Measurements from ENCODE around the gene SPECC1L. TPM values are rescaled to one million over a fixed set of nuclear protein-coding genes. Genes with fewer than 3 reads are reported as not detected.

The SPECC1L gene
- polyA plus RNA-seq, 4 donors = 6.0 to 29.9 (median 9.9) TPM

DNA sequence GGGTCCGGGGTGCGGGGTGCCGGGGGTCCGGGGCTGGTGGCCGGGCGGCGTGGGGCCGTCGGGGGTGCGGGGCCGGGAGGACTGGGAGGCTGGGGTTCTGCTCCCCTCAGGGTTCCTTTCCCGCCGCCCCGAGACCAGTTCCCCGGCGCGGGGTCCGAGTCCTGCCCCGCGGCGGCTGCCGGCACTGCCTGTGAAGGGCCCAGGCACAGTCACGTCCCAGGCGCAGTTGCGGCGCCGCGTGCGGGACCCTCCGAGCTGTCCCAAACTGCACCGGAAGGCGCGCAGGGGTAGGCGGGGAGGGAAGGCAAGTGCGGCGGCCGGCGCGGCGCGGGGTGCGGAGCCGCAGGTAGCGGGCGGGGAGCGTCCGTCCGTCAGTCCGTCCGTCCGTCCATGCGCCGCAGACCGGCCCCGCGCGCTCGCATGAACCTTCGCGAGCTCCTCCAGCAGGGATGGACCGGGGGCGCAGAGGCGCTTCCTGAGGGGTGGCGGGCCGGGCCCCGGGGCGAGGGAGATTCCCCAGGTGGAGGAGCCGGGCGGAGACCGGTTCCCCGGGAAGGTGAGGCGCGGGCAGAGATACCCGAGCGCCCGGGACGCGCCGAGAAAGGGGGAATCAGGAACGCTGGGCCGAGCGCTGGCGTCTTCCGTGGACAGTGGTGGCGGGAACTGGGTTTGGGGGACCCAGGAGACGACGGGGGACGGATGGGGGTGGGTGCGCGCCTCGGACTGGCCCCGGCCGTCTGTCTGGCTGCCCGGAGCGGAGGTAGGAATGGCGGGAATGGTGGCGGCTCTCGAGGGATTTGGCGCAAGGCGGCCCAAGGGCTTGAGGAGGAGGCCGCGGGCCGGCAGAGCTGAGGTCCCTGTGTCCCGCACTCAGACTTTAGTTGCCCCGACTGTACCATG lies 153.6 kb downstream of the SPECC1L start:
- peak in 1 of 2 donors; percentile 59 for DNase-seq
- WGBS, 3 donors = 5 to 13% (median 9%) methylated on average over 71 to 105 of the region's 105 CpGs
- FAIRE-seq = no peak
- Histone ChIP-seq H3K27ac (ENCODE audit: low read depth in 1 of 3, low read length in 2 of 3) (no peak overlapping the region), H3K4me1 (ENCODE audit: control insufficient read depth in 3 of 3, insufficient read depth in 2 of 3, low read depth in 1 of 3, low read length in 2 of 3) (peaks cover 2 to 20% (median 5%) of the 10 kb centered on the region in 3 donors), H3K27me3 (ENCODE audit: control insufficient read depth in 3 of 3, insufficient read depth in 3 of 3, low read length in 3 of 3) (peaks cover 0 to 24% (median 4%) of the 10 kb centered on the region in 3 donors), H3K36me3 (ENCODE audit: control insufficient read depth in 3 of 3, insufficient read depth in 2 of 3, low read depth in 1 of 3, low read length in 3 of 3) (peaks cover 0 to 2% (median 0%) of the 10 kb centered on the region in 3 donors), H3K9me3 (ENCODE audit: control insufficient read depth in 2 of 2, insufficient read depth in 1 of 2, low read depth in 1 of 2, low read length in 1 of 2) (no peaks in the 10 kb centered on the region), H3K4me3 (ENCODE audit: low read depth in 1 of 3, low read length in 3 of 3) (peak overlapping the region; percentile 46 to 62 (median 50))

DNA sequence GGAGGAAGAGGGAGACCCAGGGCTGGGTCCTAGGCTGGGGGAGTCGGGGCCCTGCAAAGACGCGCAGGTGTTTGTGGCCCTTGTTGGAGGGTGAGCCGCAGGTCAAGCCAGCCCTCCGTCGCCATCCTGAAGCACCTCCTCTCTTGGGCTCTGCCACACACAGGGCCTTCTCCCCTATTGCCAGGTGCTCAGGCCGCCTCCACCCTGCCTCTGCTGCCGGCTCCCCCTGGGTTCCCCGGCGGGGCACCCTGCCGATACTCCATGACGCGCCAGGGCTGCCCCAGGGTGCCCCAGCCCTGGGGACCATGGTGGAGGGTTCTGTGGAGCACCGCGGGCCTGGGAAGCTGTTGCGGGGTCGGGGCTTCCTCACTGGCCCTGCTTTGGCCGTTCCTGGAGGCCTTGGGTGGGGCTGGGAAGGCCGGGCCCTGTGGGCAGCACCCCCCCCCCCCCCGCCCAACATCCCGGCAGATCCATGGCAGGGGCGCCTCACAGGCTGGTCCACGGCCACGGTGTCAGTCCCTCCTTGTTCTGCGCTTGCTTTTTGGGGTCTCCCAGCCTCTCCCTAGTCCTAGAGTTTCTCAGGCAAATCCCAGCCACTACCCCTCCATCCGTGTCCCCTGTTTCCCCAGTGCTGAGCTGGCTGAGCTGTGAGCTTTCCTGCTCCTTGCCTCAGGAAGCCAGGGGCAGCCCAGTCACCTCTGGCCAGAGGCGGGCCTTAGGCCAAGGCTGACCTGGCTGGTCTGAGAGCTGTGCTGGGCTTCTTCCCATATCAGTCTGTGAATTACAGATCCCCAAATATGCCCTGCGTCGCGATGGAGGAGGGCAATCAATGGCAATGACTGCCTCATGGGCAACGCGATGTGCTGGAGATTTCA lies 154.5 kb downstream of the SPECC1L start:
- Histone ChIP-seq H3K4me1 (ENCODE audit: control insufficient read depth in 3 of 3, insufficient read depth in 2 of 3, low read depth in 1 of 3, low read length in 2 of 3) (peaks cover 2 to 16% (median 5%) of the 10 kb centered on the region in 3 donors), H3K36me3 (ENCODE audit: control insufficient read depth in 3 of 3, insufficient read depth in 2 of 3, low read depth in 1 of 3, low read length in 3 of 3) (peaks cover 0 to 2% (median 0%) of the 10 kb centered on the region in 3 donors), H3K27ac (ENCODE audit: low read depth in 1 of 3, low read length in 2 of 3) (no peak overlapping the region), H3K9me3 (ENCODE audit: control insufficient read depth in 2 of 2, insufficient read depth in 1 of 2, low read depth in 1 of 2, low read length in 1 of 2) (no peaks in the 10 kb centered on the region), H3K27me3 (ENCODE audit: control insufficient read depth in 3 of 3, insufficient read depth in 3 of 3, low read length in 3 of 3) (peaks cover 0 to 24% (median 2%) of the 10 kb centered on the region in 3 donors), H3K4me3 (ENCODE audit: low read depth in 1 of 3, low read length in 3 of 3) (peak overlapping the region in 2 of 3 donors; percentile 46 to 62)
- FAIRE-seq = no peak
- no peak for DNase-seq
- 75 to 81% (median 79%) methylated on average over 25 to 32 of the region's 32 CpGs for WGBS, 3 donors

DNA sequence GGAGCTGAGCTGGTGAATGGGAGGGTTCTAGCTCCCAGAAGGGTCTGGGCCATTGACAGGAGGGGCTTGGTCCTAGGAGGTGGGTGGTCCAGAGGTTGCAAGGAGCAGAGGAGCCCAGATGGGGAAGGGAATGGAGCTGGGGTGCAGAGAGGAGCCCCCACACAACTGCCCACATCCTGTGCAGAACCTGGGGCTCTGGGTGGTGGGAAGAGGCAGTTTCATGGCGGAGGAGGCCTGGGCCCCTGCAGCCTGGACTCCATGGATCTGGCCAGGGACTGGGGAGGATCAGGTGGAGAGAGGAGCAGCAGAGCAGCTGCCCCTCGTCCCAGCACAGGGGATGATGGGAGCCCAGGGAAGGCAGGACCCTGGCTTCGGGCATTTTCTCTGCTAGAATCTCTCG lies 155.8 kb downstream of the SPECC1L start:
- no peak for DNase-seq
- H3K27ac ChIP-seq (ENCODE audit: low read depth in 1 of 3, low read length in 2 of 3) = peak overlapping the region in 1 of 3 donors; percentile 81
- peaks cover 0 to 24% (median 0%) of the 10 kb centered on the region in 3 donors for H3K27me3 ChIP-seq (ENCODE audit: control insufficient read depth in 3 of 3, insufficient read depth in 3 of 3, low read length in 3 of 3)
- peaks cover 2 to 13% (median 5%) of the 10 kb centered on the region in 3 donors for H3K4me1 ChIP-seq (ENCODE audit: control insufficient read depth in 3 of 3, insufficient read depth in 2 of 3, low read depth in 1 of 3, low read length in 2 of 3)
- no peaks in the 10 kb centered on the region for H3K9me3 ChIP-seq (ENCODE audit: control insufficient read depth in 2 of 2, insufficient read depth in 1 of 2, low read depth in 1 of 2, low read length in 1 of 2)
- H3K4me3 ChIP-seq (ENCODE audit: low read depth in 1 of 3, low read length in 3 of 3) = no peak overlapping the region
- H3K36me3 ChIP-seq (ENCODE audit: control insufficient read depth in 3 of 3, insufficient read depth in 2 of 3, low read depth in 1 of 3, low read length in 3 of 3) = peaks cover 0 to 3% (median 0%) of the 10 kb centered on the region in 3 donors
- FAIRE-seq = no peak
- 79 to 98% (median 87%) methylated on average over 4 of the region's 4 CpGs for WGBS, 3 donors

DNA sequence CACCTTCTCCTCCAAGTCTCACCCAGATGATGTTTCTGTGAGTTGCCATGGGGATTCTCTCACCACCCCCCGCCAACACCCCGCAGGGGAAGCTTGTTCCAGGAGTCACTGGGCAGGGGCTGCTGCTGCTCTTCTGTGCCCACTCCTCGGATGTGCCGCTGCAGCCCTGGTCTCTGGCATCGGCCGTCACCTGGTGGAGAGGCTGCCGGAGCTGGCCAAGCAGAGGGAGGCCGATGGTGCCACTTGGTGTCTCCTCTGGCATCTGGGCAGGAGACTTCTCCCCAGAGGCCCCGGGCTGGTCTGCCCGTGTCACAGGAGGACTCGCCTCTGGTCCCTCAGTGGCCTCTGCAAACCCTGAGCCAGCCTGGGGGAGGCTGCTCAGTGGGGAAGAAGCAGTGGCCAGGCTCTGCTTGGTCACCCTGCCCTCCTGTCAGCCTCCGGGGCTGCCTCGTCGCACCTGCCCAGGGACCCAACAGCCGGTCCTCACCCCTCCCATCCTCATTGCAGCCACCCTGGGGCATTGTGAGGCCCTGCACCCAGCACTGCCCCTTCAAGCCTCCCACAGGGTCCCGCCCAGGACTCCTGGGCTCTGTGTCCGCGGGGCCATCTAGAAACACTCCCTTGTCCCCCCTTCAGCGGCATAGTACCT lies 156.3 kb downstream of the SPECC1L start:
- H3K27ac ChIP-seq (ENCODE audit: low read depth in 1 of 3, low read length in 2 of 3) = peak overlapping the region in 2 of 3 donors; percentile 56 to 81
- peaks cover 0 to 7% (median 0%) of the 10 kb centered on the region in 3 donors for H3K36me3 ChIP-seq (ENCODE audit: control insufficient read depth in 3 of 3, insufficient read depth in 2 of 3, low read depth in 1 of 3, low read length in 3 of 3)
- H3K9me3 ChIP-seq (ENCODE audit: control insufficient read depth in 2 of 2, insufficient read depth in 1 of 2, low read depth in 1 of 2, low read length in 1 of 2) = no peaks in the 10 kb centered on the region
- DNase-seq = no peak
- H3K27me3 ChIP-seq (ENCODE audit: control insufficient read depth in 3 of 3, insufficient read depth in 3 of 3, low read length in 3 of 3) = peaks cover 0 to 24% (median 0%) of the 10 kb centered on the region in 3 donors
- no peak for FAIRE-seq
- H3K4me1 ChIP-seq (ENCODE audit: control insufficient read depth in 3 of 3, insufficient read depth in 2 of 3, low read depth in 1 of 3, low read length in 2 of 3) = peaks cover 2 to 13% (median 5%) of the 10 kb centered on the region in 3 donors
- H3K4me3 ChIP-seq (ENCODE audit: low read depth in 1 of 3, low read length in 3 of 3) = peak overlapping the region in 1 of 3 donors; percentile 43
- 74 to 83% (median 81%) methylated on average over 16 to 19 of the region's 19 CpGs for WGBS, 3 donors

DNA sequence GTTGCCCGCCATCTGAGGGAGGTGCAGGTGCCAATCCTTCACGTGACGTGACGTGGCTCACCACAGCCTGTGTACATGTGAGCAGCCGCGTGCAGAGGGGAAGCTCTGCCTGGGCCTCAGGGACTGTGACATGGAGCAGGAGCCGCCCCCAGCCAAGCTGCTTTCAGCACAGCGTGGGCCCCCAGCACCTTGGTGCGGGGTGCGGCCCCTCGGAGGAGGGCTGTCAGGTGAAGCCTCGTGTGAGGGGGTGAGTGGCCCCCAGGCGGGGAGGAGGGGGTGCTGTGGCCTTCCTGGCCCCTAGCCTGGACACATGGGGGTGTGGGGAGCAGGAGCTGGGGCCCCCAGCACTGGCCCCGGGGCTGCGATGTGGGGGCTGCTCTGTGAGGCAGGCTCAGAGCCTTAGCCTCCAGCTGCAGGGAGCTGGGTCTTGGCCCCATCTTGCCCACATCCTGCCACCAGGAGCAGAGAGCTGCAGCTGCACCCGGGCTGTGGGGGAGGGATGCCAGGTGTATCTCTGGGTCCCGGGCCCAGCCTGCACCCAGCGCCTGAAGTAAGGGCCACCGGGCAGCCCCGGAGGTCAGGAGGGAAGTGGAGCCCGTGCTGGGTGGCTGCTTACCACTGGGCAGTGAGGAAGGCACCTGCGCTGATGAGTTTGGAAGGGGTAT lies 157.0 kb downstream of the SPECC1L start, which contains the start of gene ADORA2A:
TSS of gene ADORA2A (plus strand) at position 100 of the 665 bp plus-strand sequence. CDS start 5,806 bp downstream, outside the sequence.
- no peaks in the 10 kb centered on the region for H3K9me3 ChIP-seq (ENCODE audit: control insufficient read depth in 2 of 2, insufficient read depth in 1 of 2, low read depth in 1 of 2, low read length in 1 of 2)
- 62 to 77% (median 63%) methylated on average over 17 to 22 of the region's 22 CpGs for WGBS, 3 donors
- H3K4me1 ChIP-seq (ENCODE audit: control insufficient read depth in 3 of 3, insufficient read depth in 2 of 3, low read depth in 1 of 3, low read length in 2 of 3) = peaks cover 5 to 19% (median 5%) of the 10 kb centered on the region in 3 donors
- no peak for FAIRE-seq
- H3K4me3 ChIP-seq (ENCODE audit: low read depth in 1 of 3, low read length in 3 of 3) = peak within 1 kb of the TSS in 2 of 3 donors; percentile 19 to 43
- H3K36me3 ChIP-seq (ENCODE audit: control insufficient read depth in 3 of 3, insufficient read depth in 2 of 3, low read depth in 1 of 3, low read length in 3 of 3) = peaks cover 0 to 7% (median 0%) of the 10 kb centered on the region in 3 donors
- DNase-seq = peak in 1 of 2 donors; percentile 51
- H3K27ac ChIP-seq (ENCODE audit: low read depth in 1 of 3, low read length in 2 of 3) = peak within 1 kb of the TSS in 2 of 3 donors; percentile 56 to 81
- peaks cover 0 to 24% (median 0%) of the 10 kb centered on the region in 3 donors for H3K27me3 ChIP-seq (ENCODE audit: control insufficient read depth in 3 of 3, insufficient read depth in 3 of 3, low read length in 3 of 3)

DNA sequence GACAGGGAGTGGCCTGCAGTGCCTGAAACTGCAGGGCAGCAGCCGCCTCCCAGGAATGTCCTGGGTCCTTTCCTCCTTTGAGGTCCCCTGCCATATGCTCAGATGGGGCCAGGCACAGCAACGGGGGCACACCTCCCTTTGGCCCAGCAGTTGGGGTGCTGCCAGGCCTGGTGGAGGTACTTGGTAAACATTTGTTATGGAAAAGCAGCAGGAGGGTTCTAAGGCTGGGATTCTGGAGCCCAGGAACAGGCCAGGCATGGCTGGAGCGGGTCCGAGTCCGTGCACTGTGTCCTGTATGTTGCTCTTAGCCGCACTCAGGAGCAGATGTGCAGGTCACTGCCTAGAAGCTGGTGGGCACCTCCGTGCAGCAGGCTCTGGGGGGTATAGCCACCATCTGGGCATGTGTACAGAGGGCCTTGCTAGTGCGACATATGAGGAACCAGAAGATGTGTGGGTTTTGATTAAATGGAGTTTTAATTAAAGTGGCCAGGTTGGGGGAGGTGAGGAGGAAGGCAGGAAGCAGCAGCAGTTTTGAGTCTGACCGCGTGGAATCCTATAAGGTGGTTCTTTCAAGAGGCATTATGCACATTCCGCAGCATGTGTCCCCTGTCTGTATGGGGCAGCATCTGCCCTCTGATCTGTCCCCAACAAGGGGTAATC lies 158.2 kb downstream of the SPECC1L start:
- H3K27me3 ChIP-seq (ENCODE audit: control insufficient read depth in 3 of 3, insufficient read depth in 3 of 3, low read length in 3 of 3) = peaks cover 0 to 24% (median 0%) of the 10 kb centered on the region in 3 donors
- peak overlapping the region in 1 of 3 donors; percentile 31 for H3K4me3 ChIP-seq (ENCODE audit: low read depth in 1 of 3, low read length in 3 of 3)
- H3K36me3 ChIP-seq (ENCODE audit: control insufficient read depth in 3 of 3, insufficient read depth in 2 of 3, low read depth in 1 of 3, low read length in 3 of 3) = peaks cover 0 to 15% (median 0%) of the 10 kb centered on the region in 3 donors
- 65 to 71% (median 66%) methylated on average over 11 of the region's 11 CpGs for WGBS, 3 donors
- peak overlapping the region in 2 of 3 donors; percentile 32 to 81 for H3K27ac ChIP-seq (ENCODE audit: low read depth in 1 of 3, low read length in 2 of 3)
- DNase-seq (no peak), FAIRE-seq (no peak)
- H3K4me1 ChIP-seq (ENCODE audit: control insufficient read depth in 3 of 3, insufficient read depth in 2 of 3, low read depth in 1 of 3, low read length in 2 of 3) = peaks cover 3 to 20% (median 15%) of the 10 kb centered on the region in 3 donors
- no peaks in the 10 kb centered on the region for H3K9me3 ChIP-seq (ENCODE audit: control insufficient read depth in 2 of 2, insufficient read depth in 1 of 2, low read depth in 1 of 2, low read length in 1 of 2)

Measured in small intestine (tissue), 7 donors.